DMS 273 (cell line): ENCODE results near the gene DDC.

Experiments used
- DNase-seq: peaks from one replicate; lab custom pipeline; 2025; ENCODE audit not compliant: unreplicated experiment; lab: John Stamatoyannopoulos, UW

Gene DDC

GRCh38 chr7:50488379-50488778, 76.8 kb downstream of the DDC start:
- no peak for DNase-seq

- DNase-seq, result no peak
Observed at GRCh38 chr7:50486512-50486911, 78.7 kb downstream of the DDC start.

- no peak for DNase-seq
Observed at GRCh38 chr7:50481867-50482266, 83.3 kb downstream of the DDC start.

GRCh38 chr7:50480797-50481196, 84.4 kb downstream of the DDC start:
- no peak for DNase-seq

- no peak for DNase-seq
Observed at GRCh38 chr7:50479743-50480517, 85.3 kb downstream of the DDC start.

- DNase-seq, result peak; percentile 44
Observed at GRCh38 chr7:50477640-50478039, 87.6 kb downstream of the DDC start.

- DNase-seq, result no peak
Observed at GRCh38 chr7:50476953-50477625, 88.1 kb downstream of the DDC start.

GRCh38 chr7:50475340-50475739, 89.9 kb downstream of the DDC start:
- peak; percentile 19 for DNase-seq

- peak; percentile 34 for DNase-seq
Observed at GRCh38 chr7:50474382-50475160, 90.6 kb downstream of the DDC start.

GRCh38 chr7:50473531-50473930, 91.7 kb downstream of the DDC start:
- DNase-seq, result peak; percentile 67

GRCh38 chr7:50472427-50472826, 92.8 kb downstream of the DDC start:
- DNase-seq, result no peak

- no peak for DNase-seq
Observed at GRCh38 chr7:50471970-50472369, 93.2 kb downstream of the DDC start.

GRCh38 chr7:50470250-50471163, 94.7 kb downstream of the DDC start:
- DNase-seq, result peak; percentile 38

GRCh38 chr7:50469181-50469580, 96.0 kb downstream of the DDC start:
- no peak for DNase-seq

GRCh38 chr7:50467817-50468610, 97.2 kb downstream of the DDC start:
- DNase-seq, result peak; percentile 96

GRCh38 chr7:50466815-50467585, 98.2 kb downstream of the DDC start:
- peak; percentile 87 for DNase-seq

- DNase-seq, result no peak
Observed at GRCh38 chr7:50463035-50463434, 102.2 kb downstream of the DDC start.

GRCh38 chr7:50462361-50462760, 102.8 kb downstream of the DDC start:
- DNase-seq, result no peak

- no peak for DNase-seq
Observed at GRCh38 chr7:50461695-50462094, 103.5 kb downstream of the DDC start.
